Measurements from ENCODE around the gene GBP3.

DNA sequence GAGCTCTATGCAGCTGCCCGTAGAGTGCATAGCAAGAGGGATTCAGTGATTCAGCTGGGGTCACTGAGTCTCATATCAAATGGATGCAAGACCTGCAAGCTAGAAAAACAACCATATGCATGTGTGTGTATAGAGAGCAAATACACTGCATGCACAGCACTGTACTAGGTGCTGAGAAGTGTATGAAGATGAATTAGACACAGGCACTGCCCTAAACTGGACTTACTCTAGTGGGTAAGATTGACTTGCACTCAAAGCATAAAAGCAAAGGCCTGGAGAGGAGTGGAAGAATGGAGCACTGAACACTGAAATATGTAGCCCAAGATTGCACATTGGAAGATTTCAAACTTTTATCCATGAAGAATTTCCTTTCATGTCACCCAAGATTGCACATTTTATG, 47.8 kb upstream of the GBP3 start:
- TF ChIP-seq, protein P1, sequence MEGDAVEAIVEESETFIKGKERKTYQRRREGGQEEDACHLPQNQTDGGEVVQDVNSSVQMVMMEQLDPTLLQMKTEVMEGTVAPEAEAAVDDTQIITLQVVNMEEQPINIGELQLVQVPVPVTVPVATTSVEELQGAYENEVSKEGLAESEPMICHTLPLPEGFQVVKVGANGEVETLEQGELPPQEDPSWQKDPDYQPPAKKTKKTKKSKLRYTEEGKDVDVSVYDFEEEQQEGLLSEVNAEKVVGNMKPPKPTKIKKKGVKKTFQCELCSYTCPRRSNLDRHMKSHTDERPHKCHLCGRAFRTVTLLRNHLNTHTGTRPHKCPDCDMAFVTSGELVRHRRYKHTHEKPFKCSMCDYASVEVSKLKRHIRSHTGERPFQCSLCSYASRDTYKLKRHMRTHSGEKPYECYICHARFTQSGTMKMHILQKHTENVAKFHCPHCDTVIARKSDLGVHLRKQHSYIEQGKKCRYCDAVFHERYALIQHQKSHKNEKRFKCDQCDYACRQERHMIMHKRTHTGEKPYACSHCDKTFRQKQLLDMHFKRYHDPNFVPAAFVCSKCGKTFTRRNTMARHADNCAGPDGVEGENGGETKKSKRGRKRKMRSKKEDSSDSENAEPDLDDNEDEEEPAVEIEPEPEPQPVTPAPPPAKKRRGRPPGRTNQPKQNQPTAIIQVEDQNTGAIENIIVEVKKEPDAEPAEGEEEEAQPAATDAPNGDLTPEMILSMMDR (conservative IDR thresholded peaks at IDR 0.05 in 1 of 2, IDR thresholded peaks at IDR 0.05 in 1 of 2; ENCODE audit: low read depth in 1 of 2, low read length in 2 of 2) = no peak
- TF ChIP-seq EZH2 (IDR thresholded peaks at IDR 0.05; ENCODE audit: low read length, missing control alignments) = no peak

All from fibroblast of lung (primary cell).